ENCODE results near the gene MMP15. TPM values are rescaled to one million over a fixed set of nuclear protein-coding genes. Genes with fewer than 3 reads are reported as not detected.

Gene MMP15
- total and polyA plus RNA-seq, 2 donors (not counting 3 experiments of a cell fraction or from before 2014, with no cell fraction given) = 12.6 to 16.0 TPM

GRCh38 chr16:57995721-57996405 lies 29.7 kb upstream of the MMP15 start:
- H3K36me3 ChIP-seq (ENCODE audit: control insufficient read depth in 2 of 2, extremely low read depth in 1 of 2, insufficient read depth in 2 of 2, low read length in 2 of 2) = peaks cover 0 to 16% of the 10 kb centered on the region in 2 experiments
- no TSS peak for BruUV-seq (replicated peaks)
- H3K4me1 ChIP-seq (ENCODE audit: control insufficient read depth, extremely low read depth, insufficient read depth, low read length) = peaks cover 18% of the 10 kb centered on the region
- no peak overlapping the region for H3K4me3 ChIP-seq (replicated peaks in 1 of 3; ENCODE audit: insufficient read depth in 1 of 3, low read depth in 1 of 3, low read length in 3 of 3)
- no peaks in the 10 kb centered on the region for H3K9me1 ChIP-seq (replicated peaks; ENCODE audit: control insufficient read depth, extremely low read depth, insufficient read depth, low read length)
- ChIA-PET CTCF (interaction anchor here (0.7 kb wide), 1 partner anchor 97 kb away, joined by 3 read pairs; no protein-coding TSS in a partner anchor), POLR2A (no interaction called here)
- DNase-seq (ENCODE audit: low read depth, low spot score) (no peak), FAIRE-seq (no peak)
- H3K27ac ChIP-seq (ENCODE audit: insufficient read depth, low read depth, low read length) = no peak overlapping the region
- dilution Hi-C loops (cut with MboI; ENCODE audit: extremely low pct_ligation_motif_present, low sequenced_read_pairs) = no loop called here
- H3K27me3 ChIP-seq (ENCODE audit: control insufficient read depth in 2 of 2, insufficient read depth in 2 of 2, low read length in 2 of 2) = no peaks in the 10 kb centered on the region
- H3K9me3 ChIP-seq (replicated peaks; ENCODE audit: control insufficient read depth, insufficient read depth, low read length) = no peaks in the 10 kb centered on the region
- H3K4me2 ChIP-seq (ENCODE audit: insufficient read depth, low read length) = no peak overlapping the region
- H3K9ac ChIP-seq (replicated peaks; ENCODE audit: extremely low read depth, insufficient read depth, low read length) = no peak overlapping the region
- no peaks in the 10 kb centered on the region for H3K79me2 ChIP-seq (ENCODE audit: control insufficient read depth, insufficient read depth, low read length)
- intact Hi-C loops (cut with micrococcal nuclease) = no loop called here
- no peak overlapping the region for H2AFZ ChIP-seq (ENCODE audit: low read depth, low read length)
- TF ChIP-seq POLR2A (IDR thresholded peaks at IDR 0.05; ENCODE audit: low read depth, low read length) (no peak), GATA2 (IDR thresholded peaks at IDR 0.05; ENCODE audit: insufficient read depth, insufficient read length, low read depth, low read length) (no peak), POLR2AphosphoS5 (IDR thresholded peaks at IDR 0.05; ENCODE audit: insufficient read depth, low read depth, low read length) (no peak), JUN (IDR thresholded peaks at IDR 0.05; ENCODE audit: borderline replicate concordance, insufficient read depth, insufficient read length, low read depth) (no peak), EZH2 (IDR thresholded peaks at IDR 0.05; ENCODE audit: borderline replicate concordance, low read depth, low read length, severe bottlenecking) (no peak), MYC (IDR thresholded peaks at IDR 0.05; ENCODE audit: low read depth, low read length) (no peak), FOS (IDR thresholded peaks at IDR 0.05; ENCODE audit: borderline replicate concordance, insufficient read depth, low read length) (no peak), CTCF (IDR thresholded peaks at IDR 0.05; ENCODE audit: extremely low read depth in 1 of 2, insufficient read depth in 1 of 2, low read depth in 1 of 2, low read length in 2 of 2) (no peak)
- H4K20me1 ChIP-seq (replicated peaks; ENCODE audit: control insufficient read depth, extremely low read depth, insufficient read depth, low read length) = no peaks in the 10 kb centered on the region

All from endothelial cell of umbilical vein (primary cell).